ENCODE measurements around the gene AFG1L.

AFG1L gene

DNA sequence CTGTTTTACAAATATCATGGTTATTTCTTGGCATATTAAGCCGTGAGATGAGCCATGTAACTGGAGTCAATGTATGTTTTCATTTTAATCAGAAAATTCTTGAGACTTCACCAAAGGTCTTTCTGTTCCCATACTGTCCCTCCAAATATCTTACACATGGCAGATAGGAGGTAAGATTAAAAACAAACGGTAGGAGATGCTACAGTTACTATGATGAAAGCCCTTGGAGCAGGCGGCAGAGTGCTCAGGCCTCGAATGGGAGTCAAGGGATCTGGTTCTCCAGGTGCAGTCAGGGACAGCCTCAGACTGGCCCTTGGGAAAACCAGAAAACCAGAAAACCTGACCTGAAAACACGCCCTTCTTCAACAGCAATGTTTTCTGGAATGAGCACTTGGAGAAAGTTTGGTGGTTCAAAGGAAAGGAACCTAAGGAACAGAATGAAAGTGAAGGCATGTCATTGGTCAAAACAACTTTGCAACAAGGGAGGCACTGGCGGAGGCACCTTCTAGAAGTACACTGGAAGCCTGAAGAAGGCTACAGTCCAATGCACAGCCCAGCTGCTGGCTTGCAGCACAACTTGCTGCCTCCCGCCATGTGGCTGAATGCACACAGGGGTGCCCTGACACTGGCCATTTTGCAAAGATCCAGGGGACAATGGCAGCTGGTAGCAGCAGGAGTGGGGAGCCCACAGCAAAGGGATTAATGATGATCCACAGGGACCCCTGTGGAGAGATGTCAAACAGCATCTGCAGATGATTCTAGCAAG, 248.5 kb downstream of the AFG1L start:
- Histone ChIP-seq H3K36me3 (ENCODE audit: insufficient read depth) (no peaks in the 10 kb centered on the region), H3K79me2 (ENCODE audit: insufficient read depth, low read depth) (no peaks in the 10 kb centered on the region), H3K27ac (peak overlapping the region; percentile 61), H3K4me2 (peak overlapping the region; percentile 46; the same call in 1 of the 2 replicates), H3K9ac (no peak overlapping the region), H4K20me1 (ENCODE audit: insufficient read depth) (no peaks in the 10 kb centered on the region), H2AFZ (ENCODE audit: low read depth) (0 out of 2 replicates have a peak overlapping the region, but pooled peaks have one; percentile 62), H3K27me3 (ENCODE audit: insufficient read depth, low read depth) (no peaks in the 10 kb centered on the region), H3K4me1 (ENCODE audit: low read depth, poor library complexity, severe bottlenecking) (peaks cover 56% of the 10 kb centered on the region), H3K4me3 (IDR thresholded peaks at IDR 0.05; ENCODE audit: insufficient read depth, low read depth, low read length) (no peak overlapping the region)
- TF ChIP-seq, protein P1, sequence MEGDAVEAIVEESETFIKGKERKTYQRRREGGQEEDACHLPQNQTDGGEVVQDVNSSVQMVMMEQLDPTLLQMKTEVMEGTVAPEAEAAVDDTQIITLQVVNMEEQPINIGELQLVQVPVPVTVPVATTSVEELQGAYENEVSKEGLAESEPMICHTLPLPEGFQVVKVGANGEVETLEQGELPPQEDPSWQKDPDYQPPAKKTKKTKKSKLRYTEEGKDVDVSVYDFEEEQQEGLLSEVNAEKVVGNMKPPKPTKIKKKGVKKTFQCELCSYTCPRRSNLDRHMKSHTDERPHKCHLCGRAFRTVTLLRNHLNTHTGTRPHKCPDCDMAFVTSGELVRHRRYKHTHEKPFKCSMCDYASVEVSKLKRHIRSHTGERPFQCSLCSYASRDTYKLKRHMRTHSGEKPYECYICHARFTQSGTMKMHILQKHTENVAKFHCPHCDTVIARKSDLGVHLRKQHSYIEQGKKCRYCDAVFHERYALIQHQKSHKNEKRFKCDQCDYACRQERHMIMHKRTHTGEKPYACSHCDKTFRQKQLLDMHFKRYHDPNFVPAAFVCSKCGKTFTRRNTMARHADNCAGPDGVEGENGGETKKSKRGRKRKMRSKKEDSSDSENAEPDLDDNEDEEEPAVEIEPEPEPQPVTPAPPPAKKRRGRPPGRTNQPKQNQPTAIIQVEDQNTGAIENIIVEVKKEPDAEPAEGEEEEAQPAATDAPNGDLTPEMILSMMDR (conservative IDR thresholded peaks at IDR 0.05; ENCODE audit: low read depth, low read length), result no peak

DNA sequence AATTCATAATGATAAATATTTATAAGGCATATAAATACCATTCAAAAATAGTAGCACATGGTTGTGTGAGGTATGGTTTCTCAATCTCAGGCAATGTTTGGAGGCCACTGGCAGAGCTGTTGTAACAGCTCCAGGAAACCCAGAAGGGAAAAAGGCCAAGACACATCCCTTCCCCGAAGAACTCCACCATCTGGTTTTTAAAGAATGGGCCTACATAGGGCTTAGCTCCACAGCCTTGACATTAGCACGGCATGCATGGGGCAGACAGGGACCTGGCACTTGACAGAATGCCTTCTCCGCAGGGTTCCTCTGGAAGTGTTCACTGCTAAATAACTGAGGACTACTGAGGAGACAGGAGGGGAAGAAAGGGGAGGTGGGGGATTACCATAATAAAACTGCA, 249.8 kb downstream of the AFG1L start:
- no peaks in the 10 kb centered on the region for H3K36me3 ChIP-seq (ENCODE audit: insufficient read depth)
- H3K79me2 ChIP-seq (ENCODE audit: insufficient read depth, low read depth), result no peaks in the 10 kb centered on the region
- H3K27me3 ChIP-seq (ENCODE audit: insufficient read depth, low read depth), result no peaks in the 10 kb centered on the region
- H3K4me1 ChIP-seq (ENCODE audit: low read depth, poor library complexity, severe bottlenecking), result peaks cover 61% of the 10 kb centered on the region
- H3K4me2 ChIP-seq, result no peak overlapping the region
- H4K20me1 ChIP-seq (ENCODE audit: insufficient read depth), result no peaks in the 10 kb centered on the region
- H3K4me3 ChIP-seq (IDR thresholded peaks at IDR 0.05; ENCODE audit: insufficient read depth, low read depth, low read length), result no peak overlapping the region
- H3K9ac ChIP-seq, result no peak overlapping the region
- H2AFZ ChIP-seq (ENCODE audit: low read depth), result no peak overlapping the region
- TF ChIP-seq, protein P1 (conservative IDR thresholded peaks at IDR 0.05; ENCODE audit: low read depth, low read length), result no peak
- no peak overlapping the region for H3K27ac ChIP-seq

DNA sequence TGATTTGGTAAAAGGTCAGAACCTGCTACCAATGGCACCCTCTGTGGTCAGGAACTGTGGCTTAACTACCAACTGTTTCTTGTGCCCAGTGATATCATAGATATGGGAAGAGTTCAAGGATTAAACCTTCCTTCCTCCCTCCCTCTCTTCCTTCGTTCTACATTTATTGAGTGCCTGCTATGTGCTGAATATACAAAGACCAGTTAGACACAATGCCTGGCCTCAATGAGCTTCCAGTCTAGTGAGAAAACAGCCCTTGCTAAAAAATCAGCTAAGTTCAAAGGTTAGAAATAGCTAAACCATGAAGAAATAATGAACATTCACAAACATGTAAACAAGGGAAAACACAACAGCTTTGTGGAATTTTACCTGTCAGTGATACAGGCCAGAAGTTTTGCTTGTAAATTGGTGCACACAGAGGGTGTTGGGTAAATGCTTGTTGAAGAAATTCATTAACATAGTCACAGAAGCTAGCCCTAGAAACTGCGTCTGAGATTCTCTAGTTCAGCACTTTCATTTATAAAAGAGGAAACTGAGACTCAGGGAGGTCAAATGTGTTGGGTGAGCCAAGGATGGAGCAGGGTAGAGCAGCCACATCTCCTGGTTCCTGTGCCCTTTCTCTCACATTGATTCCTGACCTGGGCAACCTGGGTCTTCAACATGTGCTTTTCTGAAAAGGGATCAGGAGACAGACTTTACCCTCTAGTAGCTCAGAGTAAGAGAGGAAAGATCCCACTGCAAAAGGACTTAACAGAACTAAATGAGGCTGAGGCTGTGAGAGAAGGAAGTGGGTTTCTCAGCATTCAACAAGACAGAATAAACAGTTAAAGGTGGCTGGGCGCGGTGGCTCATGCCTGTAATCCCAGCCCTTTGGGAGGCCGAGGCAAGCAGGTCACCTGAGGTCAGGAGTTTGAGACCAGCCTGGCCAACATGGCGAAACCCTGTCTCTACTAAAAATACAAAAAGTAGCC, 251.5 kb downstream of the AFG1L start:
- no peaks in the 10 kb centered on the region for H3K79me2 ChIP-seq (ENCODE audit: insufficient read depth, low read depth)
- H3K9ac ChIP-seq, result no peak overlapping the region; the same call in 1 of the 2 replicates
- H3K4me2 ChIP-seq, result peak overlapping the region; percentile 63
- no peak overlapping the region for H3K4me3 ChIP-seq (IDR thresholded peaks at IDR 0.05; ENCODE audit: insufficient read depth, low read depth, low read length)
- H4K20me1 ChIP-seq (ENCODE audit: insufficient read depth), result no peaks in the 10 kb centered on the region
- peaks cover 64% of the 10 kb centered on the region for H3K4me1 ChIP-seq (ENCODE audit: low read depth, poor library complexity, severe bottlenecking)
- peak overlapping the region; percentile 53 for H3K27ac ChIP-seq
- H3K36me3 ChIP-seq (ENCODE audit: insufficient read depth), result no peaks in the 10 kb centered on the region
- TF ChIP-seq, protein P1 (conservative IDR thresholded peaks at IDR 0.05; ENCODE audit: low read depth, low read length), result no peak
- H2AFZ ChIP-seq (ENCODE audit: low read depth), result peak overlapping the region; percentile 44
- H3K27me3 ChIP-seq (ENCODE audit: insufficient read depth, low read depth), result no peaks in the 10 kb centered on the region

GRCh38 chr6:108549241-108549640, 254.4 kb downstream of the AFG1L start:
- H3K9ac ChIP-seq, result no peak overlapping the region
- H3K27ac ChIP-seq, result no peak overlapping the region
- no peaks in the 10 kb centered on the region for H3K36me3 ChIP-seq (ENCODE audit: insufficient read depth)
- no peaks in the 10 kb centered on the region for H4K20me1 ChIP-seq (ENCODE audit: insufficient read depth)
- no peak overlapping the region for H3K4me2 ChIP-seq
- no peaks in the 10 kb centered on the region for H3K79me2 ChIP-seq (ENCODE audit: insufficient read depth, low read depth)
- H2AFZ ChIP-seq (ENCODE audit: low read depth), result no peak overlapping the region
- H3K27me3 ChIP-seq (ENCODE audit: insufficient read depth, low read depth), result no peaks in the 10 kb centered on the region
- TF ChIP-seq, protein P1 (conservative IDR thresholded peaks at IDR 0.05; ENCODE audit: low read depth, low read length), result no peak
- no peak overlapping the region for H3K4me3 ChIP-seq (IDR thresholded peaks at IDR 0.05; ENCODE audit: insufficient read depth, low read depth, low read length)
- H3K4me1 ChIP-seq (ENCODE audit: low read depth, poor library complexity, severe bottlenecking), result peaks cover 37% of the 10 kb centered on the region

All from KMS-11 (cell line).